Subcutaneous abdominal adipose tissue (tissue), 5 donors: Measurements from ENCODE around the gene ELMO1.

ENCODE experiments used
- H3K27ac ChIP-seq: one replicate; pipeline ENCODE4 v1.7.0; 2013; ENCODE audit warnings: low read depth, mild to moderate bottlenecking, inconsistent platforms, low read length, moderate library complexity
- H3K27me3 ChIP-seq, 5 donors: one replicate each; pipeline ENCODE4 v1.7.0; 2013; ENCODE audit warnings: low read length in 5 of 5, inconsistent platforms in 1 of 5; ENCODE audit not compliant: control insufficient read depth in 5 of 5, insufficient read depth in 4 of 5
- H3K36me3 ChIP-seq, 5 donors: one replicate each; pipeline ENCODE4 v1.7.0; 2013; ENCODE audit warnings: low read length in 5 of 5; ENCODE audit not compliant: control insufficient read depth in 5 of 5, insufficient read depth in 5 of 5
- H3K4me1 ChIP-seq, 5 donors: one replicate each; pipeline ENCODE4 v1.7.0; 2013; ENCODE audit warnings: low read length in 5 of 5, mild to moderate bottlenecking in 3 of 5, moderate library complexity in 1 of 5; ENCODE audit not compliant: control insufficient read depth in 5 of 5, insufficient read depth in 5 of 5
- H3K4me3 ChIP-seq, 5 donors: one replicate each; pipeline ENCODE4 v1.7.0; 2013; ENCODE audit warnings: low read length in 5 of 5, low read depth in 1 of 5
- H3K9ac ChIP-seq, 5 donors: one replicate each; pipeline ENCODE4 v1.7.0; 2013; ENCODE audit warnings: low read length in 5 of 5, mild to moderate bottlenecking in 4 of 5, moderate library complexity in 3 of 5
- H3K9me3 ChIP-seq, 5 donors: one replicate each; pipeline ENCODE4 v1.7.0; 2013; ENCODE audit warnings: low read length in 5 of 5; ENCODE audit not compliant: control insufficient read depth in 5 of 5
- donor health status: healthy.
- donor health status: healthy.
- donor health status: healthy.
- donor health status: healthy.
- donor health status: healthy.

Gene ELMO1

DNA sequence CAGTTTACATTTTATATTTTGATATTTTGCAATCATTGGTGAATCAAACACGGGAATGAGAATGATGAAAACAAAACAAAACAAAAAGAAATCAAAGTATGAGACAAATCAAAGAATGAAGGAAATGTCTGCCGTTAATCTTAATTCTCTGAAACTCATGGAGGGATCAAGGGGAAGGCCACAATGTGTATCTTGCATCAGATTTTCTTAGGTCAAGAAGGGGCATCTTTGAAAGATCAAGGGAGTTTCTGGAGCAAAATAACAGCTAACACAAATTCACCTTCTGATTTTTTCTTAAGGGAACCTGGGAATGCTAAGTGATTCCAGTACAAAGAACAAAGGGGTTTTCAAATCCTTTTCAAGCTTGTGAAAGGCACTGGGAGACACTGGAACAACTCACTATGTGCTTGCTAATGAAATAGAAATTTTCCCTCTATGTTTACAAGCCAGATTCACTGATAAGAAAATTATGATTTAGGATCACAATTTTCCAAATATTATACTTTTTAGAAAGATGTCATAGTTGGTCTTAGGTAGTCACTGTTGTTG is 402.1 kb downstream of the ELMO1 start:
- Histone ChIP-seq H3K9ac (no peak overlapping the region), H3K4me1 (peaks cover 0 to 16% (median 4%) of the 10 kb centered on the region in 5 donors), H3K4me3 (no peak overlapping the region), H3K9me3 (no peaks in the 10 kb centered on the region), H3K36me3 (no peaks in the 10 kb centered on the region), H3K27ac (no peak overlapping the region), H3K27me3 (no peaks in the 10 kb centered on the region)

DNA sequence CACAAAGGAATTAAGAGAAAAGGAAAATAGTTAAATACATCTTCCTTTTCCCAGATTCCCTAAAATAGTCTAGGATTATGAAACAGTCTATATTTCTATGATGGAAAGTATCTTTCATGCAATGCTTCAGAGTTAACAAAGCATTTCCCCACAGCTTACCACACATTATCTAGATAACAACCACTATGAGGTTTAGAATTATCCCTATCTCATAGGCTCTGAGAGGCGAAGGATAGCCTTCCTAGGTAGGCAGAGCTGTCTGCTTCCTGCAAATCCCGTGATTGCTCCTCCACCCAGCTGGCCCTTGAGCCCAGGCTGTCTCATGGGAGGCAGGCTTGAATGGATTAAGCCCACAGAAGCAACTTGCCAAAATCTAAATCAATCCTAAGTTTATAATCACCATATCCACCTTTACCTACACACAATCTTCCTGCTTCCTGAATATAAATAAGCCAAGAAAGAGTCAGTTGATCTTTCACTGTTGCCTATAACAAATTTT is 402.9 kb downstream of the ELMO1 start:
- Histone ChIP-seq H3K27me3 (no peaks in the 10 kb centered on the region), H3K27ac (no peak overlapping the region), H3K9me3 (no peaks in the 10 kb centered on the region), H3K9ac (no peak overlapping the region), H3K4me3 (no peak overlapping the region), H3K36me3 (no peaks in the 10 kb centered on the region), H3K4me1 (peaks cover 0 to 16% (median 4%) of the 10 kb centered on the region in 5 donors)

DNA sequence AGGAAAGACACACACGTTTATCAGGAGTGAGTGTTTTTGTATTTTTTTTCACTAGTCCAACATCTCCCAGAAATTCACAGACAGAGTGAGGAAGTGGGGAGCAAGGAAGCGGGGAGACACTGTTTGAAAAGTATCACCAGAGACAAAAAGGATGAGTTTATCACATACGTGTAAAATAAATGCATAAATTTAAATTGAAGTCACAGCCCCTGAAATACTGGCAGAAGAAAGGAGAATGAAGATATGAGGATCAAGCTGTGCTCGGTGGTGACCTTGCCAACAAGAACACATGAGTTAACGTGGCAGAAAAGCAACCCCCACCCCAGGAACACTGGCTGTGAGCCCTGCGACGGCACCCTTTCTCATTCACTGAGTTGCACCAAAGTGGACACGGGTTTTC is 407.2 kb downstream of the ELMO1 start:
- H3K27ac ChIP-seq = no peak overlapping the region
- no peak overlapping the region for H3K4me3 ChIP-seq
- H3K9ac ChIP-seq = no peak overlapping the region
- no peaks in the 10 kb centered on the region for H3K36me3 ChIP-seq
- peaks cover 0 to 20% (median 5%) of the 10 kb centered on the region in 5 donors for H3K4me1 ChIP-seq
- no peaks in the 10 kb centered on the region for H3K27me3 ChIP-seq
- peaks cover 8 to 18% (median 17%) of the 10 kb centered on the region in 5 donors for H3K9me3 ChIP-seq

DNA sequence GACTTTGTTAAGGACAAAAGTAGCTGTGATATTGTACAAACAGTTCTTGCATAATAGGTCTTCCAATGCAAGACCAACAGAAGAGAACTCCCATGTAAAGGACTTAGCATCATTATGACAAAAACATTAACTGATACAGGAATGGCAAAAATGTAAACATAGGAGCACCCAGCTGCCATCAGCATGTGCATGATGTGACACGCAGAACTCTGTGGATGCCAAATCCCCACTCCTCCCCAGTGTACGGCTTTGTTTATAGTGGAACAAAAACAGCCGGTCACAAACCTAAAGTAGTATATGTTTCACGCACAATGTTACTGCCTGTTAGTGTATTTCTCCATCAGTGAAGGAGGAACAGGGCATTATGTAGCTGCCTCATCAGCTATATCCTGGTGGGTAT is 408.3 kb downstream of the ELMO1 start:
- Histone ChIP-seq H3K4me1 (peaks cover 0 to 12% (median 0%) of the 10 kb centered on the region in 5 donors), H3K27ac (no peak overlapping the region), H3K9me3 (peaks cover 8 to 18% (median 17%) of the 10 kb centered on the region in 5 donors), H3K9ac (no peak overlapping the region), H3K27me3 (no peaks in the 10 kb centered on the region), H3K36me3 (no peaks in the 10 kb centered on the region), H3K4me3 (no peak overlapping the region)

DNA sequence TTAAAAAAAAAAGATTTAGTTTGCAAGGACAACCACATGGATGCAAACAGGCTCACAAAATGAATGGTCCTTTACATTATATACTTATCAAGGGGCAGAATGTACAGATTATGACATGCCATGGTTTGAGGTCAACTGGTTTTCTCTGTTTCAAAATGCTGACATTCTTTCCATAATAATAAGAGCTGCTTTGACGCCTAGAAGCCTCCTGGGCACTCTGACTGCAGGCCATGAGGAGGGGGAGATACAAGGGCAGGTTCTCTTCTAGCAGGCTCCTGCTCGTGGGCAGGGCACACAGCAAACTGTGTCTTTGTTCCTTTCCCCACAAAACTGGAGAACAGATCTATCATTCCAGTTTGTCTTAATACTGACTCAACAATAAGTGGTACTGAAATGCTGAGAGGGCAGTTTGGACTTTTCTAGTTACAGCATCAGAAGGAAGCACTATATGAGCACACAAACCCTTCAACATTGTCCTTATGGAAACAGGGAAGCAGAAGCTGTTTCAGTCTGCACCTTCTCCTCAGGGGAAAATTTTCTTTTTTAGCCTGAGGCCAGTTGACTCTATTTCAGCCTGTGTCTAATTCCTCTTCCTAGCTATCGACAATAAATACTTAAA is 409.4 kb downstream of the ELMO1 start:
- Histone ChIP-seq H3K36me3 (no peaks in the 10 kb centered on the region), H3K9ac (no peak overlapping the region), H3K27me3 (no peaks in the 10 kb centered on the region)

GRCh38 chr7:37038706-37039105 is 410.0 kb downstream of the ELMO1 start:
- Histone ChIP-seq H3K9me3 (peaks cover 8 to 18% (median 17%) of the 10 kb centered on the region in 5 donors), H3K27ac (no peak overlapping the region), H3K4me3 (no peak overlapping the region), H3K36me3 (no peaks in the 10 kb centered on the region), H3K27me3 (no peaks in the 10 kb centered on the region), H3K4me1 (peaks cover 0 to 12% (median 0%) of the 10 kb centered on the region in 5 donors), H3K9ac (no peak overlapping the region)

More for the DNA sequence above, 409.4 kb downstream of the ELMO1 start:
- H3K27ac ChIP-seq = no peak overlapping the region
- no peak overlapping the region for H3K4me3 ChIP-seq
- H3K9me3 ChIP-seq = peaks cover 8 to 18% (median 17%) of the 10 kb centered on the region in 5 donors
- peaks cover 0 to 12% (median 0%) of the 10 kb centered on the region in 5 donors for H3K4me1 ChIP-seq

DNA sequence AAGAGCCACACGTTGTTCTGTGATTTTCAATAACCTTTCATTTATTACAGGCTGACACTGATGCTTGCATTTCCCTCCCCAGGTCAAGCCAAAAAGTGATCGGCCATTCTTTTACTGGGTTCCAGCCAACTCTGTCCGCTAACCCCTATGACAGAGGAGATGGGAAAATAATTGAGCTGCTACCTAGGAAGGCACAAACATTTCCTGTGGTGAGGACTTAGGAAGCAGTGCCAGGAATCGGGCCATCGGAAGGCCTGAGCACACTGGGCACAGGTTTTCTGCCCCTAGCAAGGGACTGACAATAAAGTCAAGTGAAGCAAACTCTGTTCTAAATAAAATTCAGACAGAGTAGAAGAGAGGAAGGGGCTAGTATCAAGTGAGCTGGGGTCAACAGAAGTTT is 411.4 kb downstream of the ELMO1 start:
- Histone ChIP-seq H3K4me3 (no peak overlapping the region), H3K4me1 (peaks cover 0 to 17% (median 3%) of the 10 kb centered on the region in 5 donors), H3K9ac (no peak overlapping the region), H3K27me3 (no peaks in the 10 kb centered on the region), H3K27ac (no peak overlapping the region), H3K36me3 (peaks cover 0 to 4% (median 0%) of the 10 kb centered on the region in 5 donors), H3K9me3 (peaks cover 8 to 18% (median 17%) of the 10 kb centered on the region in 5 donors)

- H3K4me3 ChIP-seq = no peak overlapping the region
- H3K4me1 ChIP-seq = peaks cover 0 to 31% (median 11%) of the 10 kb centered on the region in 5 donors
- no peak overlapping the region for H3K27ac ChIP-seq
- no peak overlapping the region for H3K9ac ChIP-seq
- H3K9me3 ChIP-seq = peaks cover 8 to 18% (median 17%) of the 10 kb centered on the region in 5 donors
- no peaks in the 10 kb centered on the region for H3K27me3 ChIP-seq
- peaks cover 0 to 4% (median 0%) of the 10 kb centered on the region in 5 donors for H3K36me3 ChIP-seq
Measured at GRCh38 chr7:37035631-37036030, 413.0 kb downstream of the ELMO1 start.

DNA sequence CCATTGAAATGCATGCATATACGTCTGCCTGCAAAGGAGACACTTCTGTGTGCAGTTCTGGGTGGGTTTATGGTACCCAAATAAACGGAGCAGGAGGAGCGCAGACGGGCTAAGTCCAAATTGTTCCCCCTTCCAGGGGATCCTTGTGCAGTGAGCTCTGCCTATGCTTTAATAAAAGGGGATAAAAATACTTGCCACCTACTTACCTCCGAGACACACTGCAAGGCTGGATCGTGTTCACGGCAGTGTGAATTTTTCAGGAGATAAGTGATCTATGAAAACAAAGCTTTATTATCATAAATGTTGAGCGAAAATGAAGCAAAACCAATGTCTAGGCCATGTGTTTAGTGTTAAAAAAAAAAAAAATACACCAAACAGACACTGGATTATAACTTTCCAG is 415.5 kb downstream of the ELMO1 start:
- no peak overlapping the region for H3K27ac ChIP-seq
- peaks cover 0 to 4% (median 0%) of the 10 kb centered on the region in 5 donors for H3K36me3 ChIP-seq
- H3K4me1 ChIP-seq = peaks cover 0 to 31% (median 11%) of the 10 kb centered on the region in 5 donors
- no peak overlapping the region for H3K9ac ChIP-seq
- no peaks in the 10 kb centered on the region for H3K27me3 ChIP-seq
- no peak overlapping the region for H3K4me3 ChIP-seq
- peaks cover 0 to 6% (median 4%) of the 10 kb centered on the region in 5 donors for H3K9me3 ChIP-seq

DNA sequence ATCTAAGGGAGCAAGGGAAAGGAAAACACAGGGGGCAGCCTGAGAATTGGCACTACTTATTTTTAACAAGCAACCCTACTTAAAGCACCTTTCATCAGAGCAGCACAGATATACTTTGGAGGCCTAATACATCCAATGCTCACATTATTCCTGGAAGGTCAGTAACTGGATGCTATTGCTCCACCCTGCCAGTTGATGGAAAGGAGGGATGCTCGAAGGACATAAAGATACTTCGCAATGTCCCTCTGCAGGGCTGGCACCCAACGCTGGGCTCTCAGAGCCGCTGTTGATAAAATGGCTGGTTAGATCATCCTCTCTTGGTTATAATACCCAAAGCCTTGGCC is 416.4 kb downstream of the ELMO1 start:
- no peak overlapping the region for H3K9ac ChIP-seq

More for the DNA sequence above, 416.4 kb downstream of the ELMO1 start:
- H3K27me3 ChIP-seq = no peaks in the 10 kb centered on the region
- peak overlapping the region in 1 of 5 donors; percentile 3 for H3K4me3 ChIP-seq
- H3K9me3 ChIP-seq = no peaks in the 10 kb centered on the region
- peaks cover 0 to 4% (median 0%) of the 10 kb centered on the region in 5 donors for H3K36me3 ChIP-seq
- H3K27ac ChIP-seq = peak overlapping the region; percentile 75
- peaks cover 0 to 27% (median 11%) of the 10 kb centered on the region in 5 donors for H3K4me1 ChIP-seq
